Activated T-cell treated with anti-CD3 and anti-CD28 coated beads for 48 hours (primary cell): ENCODE results near the gene COTL1.
A peak's percentile ranks its signal among the peaks of the same experiment; 100 is the strongest.

ENCODE experiments used
- DNase-seq: peaks from one replicate; pipeline ENCODE4 v3.0.0-alpha.2; 2020; ENCODE audit warnings: low read depth

Gene COTL1

DNA sequence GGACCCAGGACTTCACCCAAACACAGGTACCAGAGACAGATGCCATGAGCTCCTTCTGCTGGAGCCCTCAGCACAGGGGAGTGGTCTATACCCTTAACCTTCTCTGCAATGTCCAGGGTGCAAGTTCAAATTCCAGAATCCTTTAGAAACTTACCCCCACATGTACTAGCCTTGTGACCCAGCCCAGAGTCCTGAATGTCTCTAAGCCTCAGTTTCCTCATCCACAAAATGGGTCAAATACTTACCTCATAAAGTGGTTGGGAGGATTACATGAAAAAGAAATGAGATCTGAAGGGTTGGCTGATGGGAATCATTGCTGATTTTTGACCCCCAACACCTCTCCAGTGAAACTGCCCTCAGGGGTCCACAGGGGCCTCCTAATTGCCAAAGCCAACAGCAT, 21.7 kb downstream of the COTL1 start:
- DNase-seq: no peak

DNA sequence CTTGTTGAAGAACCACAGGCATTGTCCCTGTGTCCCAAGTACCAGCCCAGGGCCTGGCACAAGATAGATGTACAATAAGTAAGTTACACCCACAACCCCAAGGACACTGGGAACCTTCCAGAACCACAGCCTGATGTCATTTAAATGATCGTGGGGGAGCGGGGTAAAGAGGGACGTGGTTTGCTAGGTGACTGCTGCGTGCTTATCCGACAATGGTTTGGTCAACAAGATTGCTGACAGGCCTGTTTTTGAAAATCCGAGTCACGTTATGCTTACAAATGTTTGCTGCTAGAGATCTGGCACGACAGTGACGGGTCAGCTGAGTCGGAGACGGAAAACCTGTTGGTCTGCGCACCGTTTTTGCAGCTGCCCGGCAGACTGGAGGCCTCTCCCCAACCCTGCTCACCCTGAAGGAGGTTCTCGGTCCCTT, 22.8 kb downstream of the COTL1 start:
- no peak for DNase-seq

- no peak for DNase-seq
Observed at GRCh38 chr16:84594725-84595038, 23.2 kb downstream of the COTL1 start.

DNA sequence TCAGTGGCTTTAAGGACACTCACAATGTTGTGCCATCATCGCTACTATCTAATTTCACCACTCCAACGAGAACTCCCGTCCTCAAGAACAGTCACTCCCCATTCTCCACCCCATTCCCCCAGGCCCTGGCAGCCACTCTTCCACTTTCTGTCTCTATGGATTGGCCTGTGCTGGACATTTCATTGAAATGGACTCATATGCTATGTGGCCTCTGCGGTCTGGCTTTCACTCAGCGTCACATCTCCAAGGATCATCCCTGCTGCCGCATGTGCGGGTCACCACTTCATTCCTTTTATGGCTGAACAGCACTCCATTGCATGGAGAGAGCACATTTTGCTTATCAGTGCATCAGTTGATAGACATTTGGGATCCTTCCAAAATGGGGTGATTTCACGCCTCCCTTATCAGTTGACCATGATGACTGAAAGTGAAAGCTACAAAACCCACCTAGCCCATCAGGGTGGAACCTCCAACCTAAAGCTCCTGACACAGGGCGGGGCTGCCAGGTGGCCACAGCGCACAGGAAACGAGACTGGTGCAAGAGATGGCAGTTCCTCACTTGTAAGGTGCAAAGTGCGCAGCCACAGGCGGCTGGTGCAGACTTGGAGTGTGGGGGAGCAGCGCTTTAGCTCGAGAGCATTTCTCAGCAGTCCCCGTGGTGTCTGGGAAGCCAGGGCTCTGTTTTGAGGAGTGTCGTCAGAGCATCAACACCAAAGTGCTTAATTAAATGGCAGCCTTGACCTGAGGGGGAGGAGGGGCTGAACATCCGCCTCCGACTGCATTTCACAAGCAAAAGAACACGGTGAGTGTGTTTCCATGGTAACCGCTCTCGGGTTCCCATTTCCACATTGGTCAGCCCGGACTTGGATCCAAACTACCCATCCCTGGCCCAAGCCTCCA, 23.8 kb downstream of the COTL1 start:
- DNase-seq: peak; percentile 60

- no peak for DNase-seq
Observed at GRCh38 chr16:84592718-84593117, 25.2 kb downstream of the COTL1 start.

GRCh38 chr16:84589975-84590719, 27.7 kb downstream of the COTL1 start:
- no peak for DNase-seq

GRCh38 chr16:84588991-84589390, 28.9 kb downstream of the COTL1 start:
- DNase-seq: no peak

GRCh38 chr16:84585886-84586285, 32.0 kb downstream of the COTL1 start:
- DNase-seq: no peak

DNA sequence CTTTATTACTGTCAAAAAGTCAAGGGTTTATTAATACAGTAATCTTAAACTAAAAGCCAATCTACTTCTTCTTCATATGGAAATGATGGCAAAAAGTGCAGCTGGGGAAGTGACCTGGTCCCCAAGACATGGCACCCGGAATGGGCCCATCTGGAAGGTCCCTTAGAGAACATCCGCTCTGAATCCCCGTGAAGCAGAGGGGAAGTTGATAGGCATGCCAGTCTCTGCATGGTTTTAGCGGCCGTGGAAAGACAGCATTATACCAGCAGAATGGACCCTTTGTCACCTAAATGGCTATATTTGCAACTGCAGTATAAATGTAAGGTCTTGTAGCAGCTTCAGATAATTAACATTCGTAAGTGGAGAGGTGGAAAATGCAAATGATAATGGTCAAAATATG, 32.4 kb downstream of the COTL1 start:
- DNase-seq: no peak

DNA sequence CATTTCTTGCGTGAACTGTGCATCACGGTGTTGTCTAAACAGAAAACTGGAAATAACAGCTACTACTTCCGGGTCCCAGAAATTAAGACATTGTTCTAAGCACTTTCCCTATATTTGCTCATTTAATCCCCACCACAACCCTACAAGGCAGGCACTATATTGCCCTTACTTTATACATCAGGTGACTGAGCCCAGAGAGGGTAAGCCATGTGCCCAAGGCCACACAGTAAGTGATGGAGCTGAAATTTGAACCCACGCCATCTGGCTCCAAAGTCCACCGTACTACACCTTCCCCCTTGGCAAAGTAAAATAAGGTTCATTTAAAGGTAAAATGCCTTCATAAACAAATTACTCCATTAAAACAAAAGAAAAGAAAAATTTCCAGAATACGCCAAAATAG, 33.2 kb downstream of the COTL1 start:
- DNase-seq: no peak

DNA sequence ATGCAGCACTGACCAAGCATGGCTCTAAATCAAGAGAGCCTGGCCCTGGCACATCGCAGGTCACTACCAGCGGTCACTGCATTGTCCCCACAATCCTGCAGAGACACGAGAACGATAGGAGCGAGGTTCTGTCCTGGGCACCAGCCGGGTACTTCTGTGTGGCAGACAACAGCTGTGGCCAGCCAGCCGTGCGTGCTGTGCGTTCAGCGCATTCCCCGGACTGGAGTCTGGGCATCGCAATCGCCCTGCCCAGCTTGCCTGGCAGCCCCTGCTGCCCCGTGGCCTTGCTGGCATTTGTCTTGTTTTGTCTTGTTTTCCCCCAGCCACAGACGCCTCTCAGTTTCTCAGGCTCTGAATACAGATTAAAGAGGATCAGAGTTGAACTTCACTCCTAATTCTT, 33.9 kb downstream of the COTL1 start:
- no peak for DNase-seq

GRCh38 chr16:84582958-84583516, 34.8 kb downstream of the COTL1 start:
- DNase-seq: no peak

DNA sequence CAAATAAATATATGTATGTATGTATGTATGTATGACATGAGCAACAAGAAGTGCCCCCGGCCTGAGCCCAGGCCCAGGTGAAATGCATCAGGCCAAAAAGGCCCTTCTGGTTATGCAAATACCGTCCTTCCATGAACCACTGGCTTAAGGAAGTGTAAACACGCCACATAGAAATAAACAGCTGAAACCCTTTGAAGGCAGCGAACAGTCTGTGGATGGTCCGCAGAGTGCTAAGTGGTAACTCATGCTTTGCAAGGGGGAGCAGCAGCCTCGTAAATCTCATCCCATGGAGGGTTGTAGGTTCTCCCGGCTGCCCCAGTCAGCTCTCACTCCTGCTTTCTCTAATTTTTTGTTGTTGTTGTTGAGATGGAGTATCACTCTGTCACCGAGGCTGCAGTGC, 36.7 kb downstream of the COTL1 start:
- no peak for DNase-seq

GRCh38 chr16:84579936-84580335, 37.9 kb downstream of the COTL1 start:
- no peak for DNase-seq

GRCh38 chr16:84578538-84579126, 39.2 kb downstream of the COTL1 start:
- DNase-seq: no peak

GRCh38 chr16:84577034-84577803, 40.7 kb downstream of the COTL1 start:
- DNase-seq: no peak

- DNase-seq: no peak
Observed at GRCh38 chr16:84575914-84576313, 42.0 kb downstream of the COTL1 start.

DNA sequence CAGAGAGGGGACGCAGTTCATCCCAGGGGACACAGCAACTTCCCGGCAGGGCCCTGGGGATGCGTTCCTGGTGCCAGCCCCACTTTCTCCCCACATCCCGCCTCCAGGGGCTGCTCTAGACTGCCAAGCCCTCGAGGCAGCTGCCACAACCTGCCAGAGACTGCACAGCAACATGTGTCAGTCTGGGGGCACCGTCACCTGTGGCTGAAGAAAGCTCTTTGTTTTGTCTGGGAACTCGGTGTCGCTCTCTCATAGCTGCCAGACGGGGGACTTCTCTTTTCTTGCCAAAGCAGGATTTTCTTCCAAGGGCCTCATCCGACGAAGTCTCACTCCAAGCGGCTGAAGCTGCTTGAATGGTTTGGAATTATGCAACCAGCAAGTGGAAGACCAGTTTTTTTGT, 43.7 kb downstream of the COTL1 start:
- no peak for DNase-seq

DNA sequence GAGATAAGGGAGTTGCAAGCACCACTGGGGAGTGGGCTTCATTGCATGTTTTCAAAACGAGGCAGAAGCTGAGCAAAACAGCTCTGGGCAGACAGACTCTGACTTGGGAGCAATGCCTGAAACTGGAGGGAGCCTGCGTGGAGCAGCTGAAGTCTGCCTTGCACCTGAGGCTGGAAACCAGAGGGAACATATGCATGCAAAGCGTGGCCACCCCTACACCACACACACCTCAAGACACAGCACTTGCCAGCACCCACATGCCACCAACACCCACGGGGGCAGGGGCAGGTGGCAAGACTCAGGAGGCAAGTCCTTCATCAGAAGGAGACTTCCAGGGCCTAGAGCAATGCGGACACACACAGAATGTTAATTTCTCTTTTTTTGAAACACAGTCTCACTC, 45.8 kb downstream of the COTL1 start:
- DNase-seq: no peak

DNA sequence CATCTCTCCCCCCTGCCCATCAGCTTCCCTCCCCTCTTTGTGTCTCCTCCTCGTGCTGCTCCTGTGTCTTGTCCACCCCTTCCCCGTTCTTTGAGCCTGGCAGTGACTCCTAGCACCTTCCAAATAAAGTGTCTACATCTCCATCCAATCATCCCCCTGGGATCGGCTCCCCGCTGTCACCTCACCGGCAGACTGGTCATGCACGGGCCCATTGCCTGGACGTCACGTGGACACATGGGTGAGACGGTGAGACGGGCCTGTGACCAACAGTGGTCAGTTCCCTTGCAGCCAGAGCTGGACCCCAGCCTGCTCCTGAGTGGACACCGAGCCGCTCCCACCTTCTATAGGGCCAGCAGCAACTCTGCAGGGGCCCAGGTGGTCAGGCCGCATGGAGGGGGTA, 46.4 kb downstream of the COTL1 start:
- DNase-seq: no peak

DNA sequence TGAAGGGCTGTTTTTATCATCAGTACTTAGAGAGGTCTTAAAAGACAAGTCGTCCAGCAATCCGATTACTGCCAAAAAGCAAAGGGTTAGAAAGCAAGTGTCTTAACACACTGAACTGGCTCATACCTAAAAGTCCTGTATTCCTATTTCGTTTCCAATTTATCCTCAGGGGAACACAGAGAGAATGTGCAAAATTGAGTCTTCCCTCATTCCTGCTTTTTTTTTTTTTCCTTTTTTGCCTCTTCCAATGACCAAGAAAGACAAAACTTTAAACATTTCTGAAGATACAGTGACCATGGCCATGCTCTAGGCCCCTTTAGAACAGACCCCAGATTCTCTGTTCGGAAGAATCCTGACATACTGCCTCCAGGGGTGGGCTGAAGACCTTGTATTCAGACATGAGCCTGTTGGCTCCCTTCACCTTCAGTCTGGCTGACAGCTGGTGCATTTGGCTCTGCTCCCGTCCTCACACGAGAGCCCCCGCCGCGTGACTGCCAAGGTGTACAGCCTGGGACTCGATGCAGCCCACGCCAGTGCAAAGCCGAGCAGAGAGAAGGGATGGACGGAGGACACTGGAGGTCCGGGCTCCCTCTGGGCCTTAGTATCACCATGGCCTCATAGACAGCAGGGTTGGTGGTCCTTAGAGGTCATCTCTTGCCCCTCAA, 47.0 kb downstream of the COTL1 start:
- DNase-seq: no peak
